GF-D8 (cell line): ENCODE data around the gene CXCL12.

ENCODE experiments used
- DNase-seq: peaks from one replicate; lab custom pipeline; 2025; lab: John Stamatoyannopoulos, UW

Gene CXCL12

GRCh38 chr10:44362866-44363711, 21.8 kb downstream of the CXCL12 start:
- no peak for DNase-seq

- DNase-seq = no peak
Measured at GRCh38 chr10:44361109-44361508, 23.8 kb downstream of the CXCL12 start.

DNA sequence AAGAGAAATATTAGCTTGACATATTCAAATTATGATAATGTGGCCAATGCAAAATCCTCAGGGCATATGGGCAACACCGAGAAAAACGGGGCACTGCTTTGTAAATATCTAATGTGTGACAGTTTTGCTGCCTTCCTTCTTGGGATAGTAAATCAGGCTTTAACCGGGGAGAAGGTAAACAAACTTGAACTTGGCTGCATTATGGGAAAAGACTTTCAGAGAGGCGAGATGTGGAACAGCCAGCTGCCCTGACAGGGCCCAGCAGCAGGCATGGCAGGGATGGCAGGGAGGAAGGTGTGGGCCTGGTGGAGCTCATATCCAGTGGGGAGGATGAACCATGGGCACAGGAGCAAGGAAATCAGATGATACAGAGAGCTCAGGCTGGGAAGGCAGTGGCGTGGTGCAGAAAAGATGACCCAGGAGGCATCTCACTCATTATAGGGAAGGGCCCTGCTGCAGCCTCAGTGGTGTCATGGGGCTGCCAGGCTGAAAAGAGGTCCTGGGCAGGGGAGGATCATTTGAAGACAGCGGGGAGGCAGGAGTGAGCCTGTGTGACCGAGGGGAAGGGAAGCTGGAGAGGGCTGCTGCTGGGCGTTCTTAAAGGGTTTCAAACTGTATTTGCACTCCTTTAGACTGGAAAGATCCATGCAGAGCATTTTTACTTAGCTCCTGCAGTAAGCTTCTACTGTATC, 26.7 kb downstream of the CXCL12 start:
- DNase-seq = no peak

DNA sequence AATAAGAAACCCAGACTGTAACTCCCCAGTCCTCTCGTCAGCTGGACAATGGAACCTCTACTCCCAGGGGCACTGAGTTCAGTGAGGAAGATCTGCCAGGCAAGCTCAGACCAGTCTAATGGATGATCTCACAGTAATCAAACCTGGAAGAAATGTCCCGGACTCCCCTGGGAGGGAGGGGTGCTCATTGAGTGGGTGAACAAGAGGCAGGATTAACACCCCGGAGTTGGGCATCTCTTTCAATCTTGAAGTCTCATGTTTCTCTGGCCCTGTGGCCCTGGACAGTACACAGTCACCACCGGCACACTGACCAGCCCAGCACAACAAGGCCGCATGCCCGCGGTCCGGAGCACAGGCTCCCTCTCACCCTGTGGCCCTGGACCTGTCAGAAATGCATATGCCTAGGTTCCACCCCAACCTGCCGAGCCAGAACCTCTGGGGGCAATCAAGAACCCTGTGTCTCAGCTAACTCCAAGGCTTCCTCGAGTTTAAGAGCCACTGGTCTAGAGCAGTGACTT, 27.8 kb downstream of the CXCL12 start:
- no peak for DNase-seq

DNA sequence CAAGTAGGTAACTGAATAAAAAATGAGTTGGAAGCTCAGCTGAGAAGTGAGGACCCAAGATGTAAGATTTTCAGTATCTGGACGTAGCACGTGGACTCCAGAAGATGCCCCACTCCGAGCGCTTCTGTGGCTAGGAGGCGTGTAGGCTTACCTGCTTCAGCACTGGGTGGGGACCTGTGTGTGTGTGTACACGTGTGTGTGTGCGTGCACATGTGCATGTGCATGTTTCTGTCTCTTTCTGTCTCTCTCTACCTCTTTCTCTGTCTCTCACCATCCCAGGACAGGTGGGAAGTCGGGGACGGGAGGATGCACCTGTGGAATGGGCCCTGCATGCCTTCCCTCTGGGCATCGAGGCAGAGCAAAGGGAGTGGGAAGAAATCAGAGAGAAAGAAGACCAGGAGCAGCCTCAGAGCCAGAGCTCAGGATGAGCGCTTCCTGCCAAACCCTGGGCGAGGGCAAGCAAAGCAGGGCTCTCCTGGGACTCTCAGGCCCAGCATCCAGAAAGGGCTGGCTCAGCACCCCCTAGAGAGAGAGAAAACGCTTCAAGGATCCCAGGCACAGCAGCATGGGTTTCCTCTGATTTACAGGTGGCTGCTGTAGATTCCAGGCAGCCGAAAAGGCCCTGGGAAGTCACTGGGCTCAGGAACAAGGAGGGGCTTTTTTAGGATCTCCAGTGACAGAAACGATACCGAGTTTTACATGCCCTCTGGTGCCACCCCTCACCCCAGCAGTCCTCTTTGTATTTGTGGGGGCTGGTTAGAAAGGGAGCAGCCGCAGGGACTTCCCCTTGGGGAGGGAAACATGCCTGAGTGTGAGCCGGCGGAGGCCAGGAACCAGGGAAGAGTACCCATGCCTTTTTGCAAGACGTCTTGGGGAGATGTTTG, 28.5 kb downstream of the CXCL12 start:
- no peak for DNase-seq

- no peak for DNase-seq
Measured at GRCh38 chr10:44355630-44356029, 29.3 kb downstream of the CXCL12 start.

- no peak for DNase-seq
Measured at GRCh38 chr10:44354771-44355170, 30.1 kb downstream of the CXCL12 start.

DNA sequence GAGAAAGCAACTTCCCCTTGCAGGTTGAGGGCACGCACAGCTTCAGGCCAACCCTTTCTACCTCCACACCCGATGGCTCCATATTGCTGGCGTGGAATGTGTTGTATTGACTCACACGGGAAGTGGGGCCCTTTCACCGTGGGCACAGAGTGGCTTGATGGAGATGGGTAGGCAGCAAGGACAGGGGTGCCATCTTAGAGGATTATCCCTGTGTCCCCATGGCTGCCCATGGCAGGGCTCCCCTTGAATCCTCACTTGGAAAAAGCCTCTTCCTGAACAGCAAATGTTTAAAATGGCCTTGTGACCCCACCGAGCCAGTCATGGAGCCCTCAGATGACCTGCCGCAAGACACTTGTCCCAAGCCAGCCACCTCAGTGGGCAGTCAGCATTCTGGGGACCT, 31.2 kb downstream of the CXCL12 start:
- no peak for DNase-seq

- DNase-seq = no peak
Measured at GRCh38 chr10:44353128-44353390, 31.8 kb downstream of the CXCL12 start.

- no peak for DNase-seq
Measured at GRCh38 chr10:44352316-44353127, 32.4 kb downstream of the CXCL12 start.

DNA sequence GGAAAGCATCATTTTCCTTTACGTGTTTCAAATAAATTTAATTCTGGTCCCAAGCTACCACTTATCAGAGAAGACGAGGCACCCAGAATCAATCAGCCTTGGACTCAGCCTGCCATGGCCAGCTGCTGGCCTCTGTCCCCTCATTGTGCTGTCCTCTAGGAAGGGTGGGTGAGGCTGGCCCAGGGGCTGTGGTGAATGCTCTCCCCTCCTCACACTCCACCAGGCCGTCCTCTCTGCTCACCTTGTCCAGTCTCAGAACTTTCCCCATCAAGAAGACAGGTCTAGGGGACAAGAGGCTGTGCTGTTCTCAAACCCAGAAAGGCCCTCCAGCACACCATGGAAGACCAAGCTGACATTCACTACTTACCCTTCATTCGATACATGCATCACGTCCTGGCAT, 36.4 kb downstream of the CXCL12 start:
- no peak for DNase-seq

DNA sequence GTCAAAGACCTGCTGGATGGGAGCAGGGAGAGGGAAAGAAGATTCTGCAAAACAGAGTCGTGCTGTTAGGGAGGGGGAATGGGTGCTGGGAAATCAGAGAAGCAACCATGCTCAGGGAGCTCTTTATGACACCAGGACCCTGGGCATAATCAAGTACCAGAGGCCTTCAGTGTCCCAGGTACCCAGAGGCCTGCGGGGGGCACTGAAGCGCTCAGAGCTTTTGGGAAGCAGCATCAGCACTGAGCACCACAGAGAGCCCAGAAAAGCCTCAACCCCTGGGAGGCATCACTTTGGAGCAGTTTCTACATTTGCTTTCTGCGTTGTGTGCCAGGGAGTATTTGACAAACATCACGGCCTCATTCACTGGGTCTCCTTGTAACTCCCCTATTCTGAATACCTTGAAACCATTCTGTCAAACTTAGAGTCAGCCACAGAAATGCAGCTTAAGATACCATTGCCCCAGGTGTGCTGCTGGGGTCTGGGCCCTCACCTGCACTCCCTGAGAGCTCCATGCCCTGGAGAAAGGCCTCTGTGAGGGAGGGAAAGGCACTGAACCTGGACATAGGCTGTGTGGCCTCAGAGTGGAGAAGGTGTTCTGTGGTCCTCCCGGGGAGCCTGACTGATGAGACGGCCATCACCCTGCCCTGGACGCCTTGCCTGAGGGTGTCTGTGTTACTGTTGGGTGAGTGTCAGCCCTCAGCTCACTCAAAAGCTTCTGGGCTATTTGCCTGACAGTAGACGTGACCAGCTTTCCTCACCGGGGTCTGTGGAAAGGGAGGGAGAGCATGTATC, 37.1 kb downstream of the CXCL12 start:
- DNase-seq = no peak

GRCh38 chr10:44344727-44345126, 40.2 kb downstream of the CXCL12 start:
- DNase-seq = no peak

GRCh38 chr10:44343843-44344242, 41.1 kb downstream of the CXCL12 start:
- DNase-seq = no peak

GRCh38 chr10:44341886-44342285, 43.0 kb downstream of the CXCL12 start:
- no peak for DNase-seq

- no peak for DNase-seq
Measured at GRCh38 chr10:44340557-44340956, 44.3 kb downstream of the CXCL12 start.

GRCh38 chr10:44339218-44339617, 45.7 kb downstream of the CXCL12 start:
- DNase-seq = no peak

DNA sequence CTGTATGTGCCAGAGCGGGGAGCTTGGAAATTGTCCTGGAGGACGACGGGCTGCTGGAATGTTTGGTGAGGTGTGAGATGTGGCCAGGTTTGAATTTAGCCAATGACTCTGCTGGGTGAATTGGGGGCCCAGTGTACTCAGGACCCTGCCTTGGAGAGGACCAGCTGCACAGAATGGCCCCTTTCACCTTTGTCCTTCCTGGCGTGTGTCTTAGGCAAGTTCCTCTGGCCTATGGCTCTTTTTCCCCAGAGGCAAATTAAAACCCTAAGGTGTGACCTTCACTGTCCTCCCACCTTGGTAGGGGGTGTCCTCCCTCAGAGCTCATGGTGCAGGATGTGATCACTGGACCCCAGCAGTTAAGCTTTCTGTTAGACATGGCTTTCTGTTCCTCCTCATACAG, 47.8 kb downstream of the CXCL12 start:
- no peak for DNase-seq

GRCh38 chr10:44335330-44336021, 49.4 kb downstream of the CXCL12 start:
- DNase-seq = no peak

DNA sequence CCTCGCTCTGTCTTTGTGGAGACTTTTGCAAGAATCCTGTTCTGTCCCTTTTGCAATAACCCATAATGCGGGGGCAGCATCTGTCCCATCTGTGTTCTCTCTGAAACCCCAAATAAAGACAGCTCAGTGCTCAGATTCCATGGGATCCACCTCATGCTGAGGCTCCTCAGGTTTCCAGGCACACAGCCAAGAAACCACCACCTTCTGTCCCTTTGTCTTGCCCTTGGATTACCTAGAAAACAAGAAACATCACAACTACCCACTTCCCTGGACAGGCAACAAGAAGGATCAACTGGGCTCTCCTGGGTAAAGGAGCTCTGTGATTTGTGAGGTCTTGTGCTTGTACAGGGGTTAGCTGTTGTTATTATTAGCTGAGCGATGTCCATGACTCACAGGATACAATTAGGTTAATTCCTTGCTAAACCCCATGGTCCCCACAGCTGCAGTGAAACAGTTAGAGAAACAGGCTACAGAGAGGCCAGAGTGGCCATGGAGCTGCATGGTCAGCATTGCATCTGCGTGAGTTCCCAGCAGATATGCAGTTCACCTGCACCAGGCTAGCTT, 50.2 kb downstream of the CXCL12 start:
- DNase-seq = no peak
